HepG2 (cell line): ENCODE data around the gene KAT14. TPM values are rescaled to one million over a fixed set of nuclear protein-coding genes. Genes with fewer than 3 reads are reported as not detected.

ENCODE experiments used
- ATAC-seq: fragments of 200-7000 bp; cut with Tn5 transposase; 3 replicates; pipeline ENCODE4 v1.9.1; 2020; ENCODE audit warnings: mild to moderate bottlenecking, moderate library complexity
- BruUV-seq: library from RNA; stranded (reverse); fragments of 400-500 nt; replicated peaks from 2 replicates; lab custom pipeline; 2021; lab: Mats Ljungman, UMichigan
- CTCF ChIA-PET: fragments of 300-600 bp; formaldehyde crosslinking; extraction: SDS; loops from one replicate; lab custom pipeline; 2021; ENCODE audit warnings: low total read pairs, inconsistent platforms, low intra/inter-chr PET ratio; lab: Yijun Ruan, JAX
- POLR2A ChIA-PET: fragments of 350-600 bp; sonication (Branson Sonifier 250); formaldehyde crosslinking; loops from one replicate; lab custom pipeline; 2020; ENCODE audit warnings: antibody characterized with exemption, inconsistent platforms; lab: Yijun Ruan, JAX
- DNase-seq: peaks from one replicate; pipeline ENCODE4 v3.0.0-alpha.2; 2015; ENCODE audit warnings: low spot score
- FAIRE-seq: peaks from 3 replicates; lab custom pipeline; 2011; peaks lifted over from hg19 to GRCh38; lab: Jason Lieb, UNC
- H2AFZ ChIP-seq: one replicate; pipeline ENCODE4 v1.6.1; 2011; ENCODE audit warnings: low read length, inconsistent platforms
- H3K27ac ChIP-seq: fragments of 300-600 bp; 3 replicates; pipeline ENCODE4 v1.8.0; 2011; ENCODE audit warnings: mixed run types, mild to moderate bottlenecking, mixed read lengths, low read length, inconsistent platforms; ENCODE audit not compliant: insufficient read depth; ENCODE audit errors: extremely low read length
- H3K27me3 ChIP-seq, 2 experiments: fragments of 200-600 bp in 1 of 2; 2 replicates in 1 of 2; 3 replicates in 1 of 2; pipeline versions ENCODE4 v1.6.0 to v1.8.0; 2011; ENCODE audit warnings: low read length in 2 of 2, mild to moderate bottlenecking in 2 of 2, moderate library complexity in 2 of 2, inconsistent platforms in 1 of 2; ENCODE audit not compliant: insufficient read depth in 2 of 2, control insufficient read depth in 1 of 2
- H3K36me3 ChIP-seq, 2 experiments: fragments of 200-600 bp in 1 of 2; replicated peaks in 1 of 2; 2 replicates in 1 of 2; 3 replicates in 1 of 2; pipeline versions ENCODE4 v1.5.1 to v1.8.0; 2011; ENCODE audit warnings: low read length in 2 of 2, inconsistent platforms in 1 of 2; ENCODE audit not compliant: insufficient read depth in 2 of 2, control insufficient read depth in 1 of 2
- H3K4me1 ChIP-seq: 2 replicates; pipeline ENCODE4 v1.5.1; 2012; ENCODE audit warnings: low read length, inconsistent platforms; ENCODE audit not compliant: insufficient read depth
- H3K4me2 ChIP-seq: 2 replicates; pipeline ENCODE4 v1.6.0; 2011; ENCODE audit warnings: low read depth, low read length, inconsistent platforms
- H3K4me3 ChIP-seq, 3 experiments: fragments of 200-600 bp in 1 of 3; sonication (generic), shearing (Covaris generic) in 1 of 3; replicated peaks in 1 of 3; 2 replicates each; pipeline ENCODE4 v1.5.1; 2011 to 2016; ENCODE audit warnings: low read length in 3 of 3, inconsistent platforms in 2 of 3, low read depth in 2 of 3, mild to moderate bottlenecking in 2 of 3, control low read depth in 1 of 3, mixed read lengths in 1 of 3; ENCODE audit not compliant: insufficient read depth in 1 of 3
- H3K79me2 ChIP-seq: one replicate; pipeline ENCODE4 v1.6.1; 2011; ENCODE audit warnings: low read length, inconsistent platforms; ENCODE audit not compliant: insufficient read depth
- H3K9ac ChIP-seq: 2 replicates; pipeline ENCODE4 v1.6.0; 2011; ENCODE audit warnings: mild to moderate bottlenecking, low read depth, low read length, inconsistent platforms; ENCODE audit not compliant: insufficient read depth
- H3K9me3 ChIP-seq: 2 replicates; pipeline ENCODE4 v1.5.1; 2012; ENCODE audit warnings: mild to moderate bottlenecking, low read length
- H4K20me1 ChIP-seq: 2 replicates; pipeline ENCODE4 v1.6.0; 2011; ENCODE audit warnings: inconsistent platforms, mild to moderate bottlenecking, low read length, moderate library complexity; ENCODE audit not compliant: insufficient read depth
- ARID4A ChIP-seq: sonication (generic); formaldehyde crosslinking; IDR thresholded peaks from 2 replicates; pipeline ENCODE4 v1.5.0; 2020; ENCODE audit warnings: mild to moderate bottlenecking, missing genetic modification reagents, borderline replicate concordance
- HNRNPL ChIP-seq: fragments of 200-400 bp; formaldehyde crosslinking; IDR thresholded peaks from 2 replicates; pipeline ENCODE4 v1.6.1; 2017; ENCODE audit warnings: mild to moderate bottlenecking, low read depth, low read length
- ZNF282 ChIP-seq: fragments of 450-650 bp; IDR thresholded peaks from 2 replicates; pipeline ENCODE4 v1.6.1; 2018; ENCODE audit not compliant: partially characterized antibody
- WGBS: methylation state at CpG from one replicate; pipeline ENCODE4 v1.1.6; 2017; ENCODE audit warnings: low lambda C conversion rate; 5-methylcytosine and 5-hydroxymethylcytosine counted together
- in situ Hi-C: cut with HindIII; loops from 2 replicates; pipeline ENCODE4 v1.10.0; 2017; ENCODE audit warnings: low pct_unique_long_range_greater_than_20kb; ENCODE audit not compliant: extremely low pct_ligation_motif_present
- intact Hi-C: fragments of 100-400 bp; cut with micrococcal nuclease; formaldehyde crosslinking; loops from one replicate; pipeline ENCODE4 v1.10.0; 2022; ENCODE audit not compliant: unreplicated experiment
- polyA plus RNA-seq, 8 experiments: library from polyadenylated mRNA; depleted of rRNA in 3 of 8; stranded (reverse) in 7 of 8; unstranded in 1 of 8; fragments of >200 nt; fragmentation: Illumina TruSeq in 4 of 8; extraction: Trizol in 4 of 8; gene quantifications; 2 replicates each; pipeline versions ENCODE4 v1.2.1 to v1.2.3, GENCODE V29; 2011 to 2016; ENCODE audit warnings: low read depth in 4 of 8, missing spikeins in 1 of 8, mixed read lengths in 1 of 8; ENCODE audit not compliant: insufficient read depth in 1 of 8
- total RNA-seq, 5 experiments: library from RNA; depleted of rRNA; stranded (reverse); fragments of >200 nt; fragmentation: Illumina TruSeq; extraction: Trizol; gene quantifications; 2 replicates each; pipeline ENCODE4 v1.2.3, GENCODE V29; 2016; ENCODE audit warnings: low read depth in 1 of 5

The KAT14 gene
- total and polyA plus RNA-seq, 2 of the 13 experiments (the other 11 are each of a cell fraction or from before 2014, with no cell fraction given), result 5.1 to 15.1 TPM

GRCh38 chr20:18195931-18196330, 58.3 kb downstream of the KAT14 start:
- Histone ChIP-seq H3K9ac (no peak overlapping the region), H4K20me1 (no peaks in the 10 kb centered on the region), H3K4me3 (no peak overlapping the region), H3K4me2 (no peak overlapping the region), H3K27ac (no peak overlapping the region), H3K9me3 (no peaks in the 10 kb centered on the region), H3K79me2 (no peaks in the 10 kb centered on the region), H3K36me3 (no peaks in the 10 kb centered on the region), H3K27me3 (no peaks in the 10 kb centered on the region; a peak in 1 of 5 replicates), H3K4me1 (peaks cover 7% of the 10 kb centered on the region), H2AFZ (no peak overlapping the region)
- no peak for DNase-seq
- CTCF ChIA-PET, result no interaction called here
- in situ Hi-C loops (no loop called here), intact Hi-C loops (no loop called here)
- BruUV-seq, result no TSS peak
- POLR2A ChIA-PET, result no interaction called here
- TF ChIP-seq HNRNPL (no peak), ZNF282 (no peak), ARID4A (CRISPR knock-in tag) (no peak)
- FAIRE-seq, result no peak
- ATAC-seq, result no peak
- 67% methylated on average over 3 of the region's 3 CpGs for WGBS
